SK-N-SH (cell line): ENCODE results near the gene CFAP210. TPM values are rescaled to one million over a fixed set of nuclear protein-coding genes. Genes with fewer than 3 reads are reported as not detected.

Experiments
- CTCF ChIA-PET: fragments of 300-600, 350-600 bp; formaldehyde crosslinking; extraction: SDS; loops from one replicate; lab custom pipeline; 2021; lab: Yijun Ruan, JAX
- POLR2A ChIA-PET: fragments of 350-600 bp; sonication (Branson Sonifier 250); formaldehyde crosslinking; extraction: SDS; loops from one replicate; lab custom pipeline; 2020; ENCODE audit warnings: antibody characterized with exemption, inconsistent platforms; lab: Yijun Ruan, JAX
- DNase-seq: peaks from one replicate; pipeline ENCODE4 v3.0.0; 2012
- H2AFZ ChIP-seq: fragments of 200-600 bp; sonication (generic); 2 replicates; pipeline ENCODE4 v1.8.1; 2016; ENCODE audit warnings: antibody characterized with exemption, mild to moderate bottlenecking, low read depth
- H3F3A ChIP-seq: fragments of 200-600 bp; sonication (generic); replicated peaks from 2 replicates; pipeline ENCODE3; 2016; ENCODE audit warnings: antibody characterized with exemption, mild to moderate bottlenecking; ENCODE audit not compliant: insufficient read depth
- H3K27ac ChIP-seq, 2 experiments: fragments of 200-500 bp in 1 of 2; fragments of 200-600 bp in 1 of 2; sonication (Bioruptor generic) in 1 of 2; sonication (generic), shearing (Covaris generic) in 1 of 2; 2 replicates each; pipeline versions ENCODE4 v1.5.1 to v1.6.1; 2014 to 2016; ENCODE audit warnings: low read depth in 2 of 2, inconsistent platforms in 1 of 2, low read length in 1 of 2, mild to moderate bottlenecking in 1 of 2, mixed read lengths in 1 of 2
- H3K27me3 ChIP-seq: fragments of 200-600 bp; sonication (generic), shearing (Covaris generic); 2 replicates; pipeline ENCODE4 v1.6.1; 2016; ENCODE audit warnings: mixed run types; ENCODE audit not compliant: insufficient read depth
- H3K36me3 ChIP-seq, 2 experiments: fragments of 200-500 bp in 1 of 2; fragments of 200-600 bp in 1 of 2; sonication (Bioruptor generic) in 1 of 2; sonication (generic) in 1 of 2; replicated peaks in 1 of 2; 2 replicates each; pipeline versions ENCODE3 to v1.5.1; 2014 to 2016; ENCODE audit warnings: low read length in 1 of 2, mild to moderate bottlenecking in 1 of 2; ENCODE audit not compliant: insufficient read depth in 2 of 2, control insufficient read depth in 1 of 2
- H3K4me1 ChIP-seq, 2 experiments: fragments of 200-500 bp in 1 of 2; fragments of 200-600 bp in 1 of 2; sonication (Bioruptor generic) in 1 of 2; sonication (generic), shearing (Covaris generic) in 1 of 2; 2 replicates each; pipeline versions ENCODE4 v1.5.1 to v1.6.1; 2014 to 2016; ENCODE audit warnings: low read depth in 1 of 2, low read length in 1 of 2, mixed run types in 1 of 2; ENCODE audit not compliant: insufficient read depth in 2 of 2, control insufficient read depth in 1 of 2
- H3K4me2 ChIP-seq: fragments of 200-600 bp; sonication (generic), shearing (Covaris generic); 2 replicates; pipeline ENCODE4 v1.6.1; 2017; ENCODE audit warnings: mixed run types
- H3K4me3 ChIP-seq, 2 experiments: fragments of 200-500 bp in 1 of 2; fragments of 200-600 bp in 1 of 2; sonication (Bioruptor generic) in 1 of 2; sonication (generic), shearing (Covaris generic) in 1 of 2; 2 replicates each; pipeline versions ENCODE4 v1.5.1 to v1.8.1; 2014 to 2016; ENCODE audit warnings: low read depth in 2 of 2, inconsistent platforms in 1 of 2, low read length in 1 of 2, mild to moderate bottlenecking in 1 of 2, mixed read lengths in 1 of 2, moderate library complexity in 1 of 2
- H3K79me2 ChIP-seq: fragments of 200-600 bp; sonication (generic); 2 replicates; pipeline ENCODE4 v1.8.1; 2017; ENCODE audit warnings: mild to moderate bottlenecking; ENCODE audit not compliant: insufficient read depth
- H3K9ac ChIP-seq: fragments of 200-600 bp; sonication (generic); 2 replicates; pipeline ENCODE4 v1.6.1; 2017; ENCODE audit warnings: mixed run types
- H3K9me2 ChIP-seq: fragments of 200-600 bp; sonication (generic); 2 replicates; pipeline ENCODE4 v1.6.1; 2017; ENCODE audit warnings: mixed run types
- H3K9me3 ChIP-seq: fragments of 200-600 bp; sonication (generic); 2 replicates; pipeline ENCODE4 v1.6.1; 2017; ENCODE audit warnings: mixed run types, mild to moderate bottlenecking, moderate library complexity
- H4K20me1 ChIP-seq: fragments of 200-600 bp; sonication (generic); 2 replicates; pipeline ENCODE4 v1.6.1; 2017; ENCODE audit warnings: mild to moderate bottlenecking, mixed run types; ENCODE audit not compliant: insufficient read depth
- CHD2 ChIP-seq: fragments of 150-350 bp; IDR thresholded peaks from 2 replicates; pipeline ENCODE4 v1.6.1; 2018; ENCODE audit warnings: low read length; ENCODE audit not compliant: partially characterized antibody
- CTCF ChIP-seq: fragments of 200-600 bp; sonication (generic); IDR thresholded peaks from 2 replicates; pipeline ENCODE4 v1.6.1; 2017; ENCODE audit warnings: antibody characterized with exemption, mild to moderate bottlenecking, moderate library complexity
- EZH2phosphoT487 ChIP-seq: fragments of 200-600 bp; sonication (generic); IDR thresholded peaks from 2 replicates; pipeline ENCODE4 v1.6.1; 2017; ENCODE audit warnings: low read depth, mixed run types, mild to moderate bottlenecking, antibody characterized with exemption, moderate library complexity, borderline replicate concordance
- FOXJ3 ChIP-seq: sonication (generic); formaldehyde crosslinking; IDR thresholded peaks from 2 replicates; pipeline ENCODE4 v1.5.1; 2020; ENCODE audit warnings: mild to moderate bottlenecking, missing genetic modification reagents
- FOXM1 ChIP-seq: IDR thresholded peaks from 2 replicates; pipeline ENCODE4 v1.4.0; 2012; ENCODE audit warnings: low read depth, mild to moderate bottlenecking
- GATA2 ChIP-seq: sonication (generic); formaldehyde crosslinking; IDR thresholded peaks from 2 replicates; pipeline ENCODE4 v1.5.0; 2020; ENCODE audit warnings: mild to moderate bottlenecking, missing genetic modification reagents
- IRF3 ChIP-seq: fragments of 150-350 bp; IDR thresholded peaks from 2 replicates; pipeline ENCODE4 v1.6.1; 2016; ENCODE audit warnings: mild to moderate bottlenecking, low read depth, low read length
- JUND ChIP-seq: IDR thresholded peaks from 2 replicates; pipeline ENCODE4 v1.4.0; 2012
- MAX ChIP-seq: IDR thresholded peaks from 2 replicates; pipeline ENCODE4 v1.4.0; 2012; ENCODE audit warnings: low read depth
- MEF2A ChIP-seq: IDR thresholded peaks from 2 replicates; pipeline ENCODE4 v1.4.0; 2012; ENCODE audit warnings: low read depth, borderline replicate concordance
- MXI1 ChIP-seq: IDR thresholded peaks from 2 replicates; pipeline ENCODE4 v1.6.1; 2012; ENCODE audit warnings: mild to moderate bottlenecking, low read depth, low read length, improper control_type of control experiment
- NFIC ChIP-seq: IDR thresholded peaks from 2 replicates; pipeline ENCODE4 v1.4.0; 2012; ENCODE audit warnings: borderline replicate concordance
- NRF1 ChIP-seq: IDR thresholded peaks from 2 replicates; pipeline ENCODE4 v1.6.1; 2012; ENCODE audit warnings: low read depth, mild to moderate bottlenecking, low read length
- POLR2AphosphoS5 ChIP-seq: IDR thresholded peaks from 2 replicates; pipeline ENCODE4 v1.6.1; 2012; ENCODE audit warnings: low read depth, low read length
- RAD21 ChIP-seq: IDR thresholded peaks from 2 replicates; pipeline ENCODE4 v1.6.1; 2012; ENCODE audit warnings: mild to moderate bottlenecking, low read length
- RCOR1 ChIP-seq: fragments of 150-350 bp; IDR thresholded peaks from 2 replicates; pipeline ENCODE4 v1.6.1; 2017; ENCODE audit warnings: antibody characterized with exemption, low read length
- SIN3A ChIP-seq: IDR thresholded peaks from 2 replicates; pipeline ENCODE4 v1.6.1; 2012; ENCODE audit warnings: low read depth, mild to moderate bottlenecking, low read length, moderate library complexity, borderline replicate concordance
- TAF1 ChIP-seq: IDR thresholded peaks from 2 replicates; pipeline ENCODE4 v1.6.1; 2012; ENCODE audit warnings: low read depth, mild to moderate bottlenecking, low read length, moderate library complexity, borderline replicate concordance
- TEAD4 ChIP-seq: IDR thresholded peaks from 2 replicates; pipeline ENCODE4 v1.4.0; 2012; ENCODE audit warnings: mild to moderate bottlenecking, borderline replicate concordance; ENCODE audit not compliant: insufficient read depth
- USF1 ChIP-seq: IDR thresholded peaks from 2 replicates; pipeline ENCODE4 v1.4.0; 2012; ENCODE audit warnings: low read depth, borderline replicate concordance
- ZBTB33 ChIP-seq: IDR thresholded peaks from 2 replicates; pipeline ENCODE4 v1.4.0; 2012; ENCODE audit warnings: low read depth, borderline replicate concordance
- WGBS: methylation state at CpG from one replicate; pipeline ENCODE4 v1.1.6; 2017; ENCODE audit warnings: low lambda C conversion rate; 5-methylcytosine and 5-hydroxymethylcytosine counted together
- polyA plus RNA-seq, 3 experiments: library from polyadenylated mRNA; depleted of rRNA; stranded (reverse); fragments of >200 nt; gene quantifications; 2 replicates each; pipeline ENCODE4 v1.2.3, GENCODE V29; 2012

The CFAP210 gene
- polyA plus RNA-seq, 1 of the 3 experiments (the other 2 are of a cell fraction) = 0.03 TPM

- DNase-seq = no peak
- Histone ChIP-seq H3F3A (peaks cover 6% of the 10 kb centered on the region), H3K9ac (no peak overlapping the region), H2AFZ (no peak overlapping the region), H4K20me1 (no peaks in the 10 kb centered on the region), H3K4me1 (no peaks in the 10 kb centered on the region), H3K27me3 (no peaks in the 10 kb centered on the region), H3K4me2 (no peak overlapping the region), H3K9me3 (no peaks in the 10 kb centered on the region), H3K4me3 (no peak overlapping the region), H3K9me2 (no peaks in the 10 kb centered on the region), H3K79me2 (peaks cover 27% of the 10 kb centered on the region), H3K36me3 (peaks cover 45 to 92% of the 10 kb centered on the region in 2 experiments), H3K27ac (no peak overlapping the region)
- WGBS = 75% methylated on average over 2 of the region's 2 CpGs
- POLR2A ChIA-PET = no interaction called here
- TF ChIP-seq MXI1 (no peak), RCOR1 (no peak), EZH2phosphoT487 (no peak), RAD21 (no peak), JUND (no peak)
- CTCF ChIA-PET = interaction anchor here (0.6 to 1.7 kb wide), 2 partner anchors 134 to 307 kb away, joined by 3 to 4 read pairs; no protein-coding TSS in a partner anchor
Observed at GRCh38 chr2:169613876-169614275, 80.3 kb downstream of the CFAP210 start.

GRCh38 chr2:169609264-169609663 is 84.9 kb downstream of the CFAP210 start:
- Histone ChIP-seq H3K9me3 (no peaks in the 10 kb centered on the region), H3K27ac (no peak overlapping the region), H3K4me2 (no peak overlapping the region), H3K27me3 (no peaks in the 10 kb centered on the region), H3K79me2 (peaks cover 12% of the 10 kb centered on the region; the same call in 1 of the 2 replicates), H2AFZ (no peak overlapping the region), H3K4me1 (no peaks in the 10 kb centered on the region), H3K9me2 (no peaks in the 10 kb centered on the region), H3K9ac (no peak overlapping the region), H3F3A (peaks cover 14% of the 10 kb centered on the region), H3K4me3 (no peak overlapping the region), H4K20me1 (0 out of 2 replicates have a peak, but pooled peaks cover 5% of the 10 kb centered on the region), H3K36me3 (peaks cover 49 to 81% of the 10 kb centered on the region in 2 experiments)
- 93% methylated on average over 2 of the region's 2 CpGs for WGBS
- DNase-seq = no peak
- TF ChIP-seq POLR2AphosphoS5 = no peak
- no peak for TF ChIP-seq SIN3A
- TF ChIP-seq TAF1 = no peak
- TF ChIP-seq RCOR1 = no peak
- no peak for TF ChIP-seq CTCF
- no peak for TF ChIP-seq USF1
- no peak for TF ChIP-seq CHD2
- no peak for TF ChIP-seq TEAD4
- TF ChIP-seq MEF2A = no peak
- TF ChIP-seq ZBTB33 = no peak
- no peak for TF ChIP-seq GATA2 (CRISPR knock-in tag)
- TF ChIP-seq FOXM1 = no peak
- TF ChIP-seq NFIC = no peak
- TF ChIP-seq MXI1 = no peak
- TF ChIP-seq FOXJ3 = no peak
- TF ChIP-seq RAD21 = no peak
- no peak for TF ChIP-seq IRF3
- TF ChIP-seq NRF1 = no peak
- TF ChIP-seq MAX = no peak
- no peak for TF ChIP-seq EZH2phosphoT487
- CTCF ChIA-PET = no interaction called here
- POLR2A ChIA-PET = no interaction called here
